ENCODE results near the gene SGSM2. TPM values are rescaled to one million over a fixed set of nuclear protein-coding genes. Genes with fewer than 3 reads are reported as not detected.

The SGSM2 gene
- total RNA-seq, 4 donors from 2014 or later, result 48.2 to 117 (median 90.4) TPM

DNA sequence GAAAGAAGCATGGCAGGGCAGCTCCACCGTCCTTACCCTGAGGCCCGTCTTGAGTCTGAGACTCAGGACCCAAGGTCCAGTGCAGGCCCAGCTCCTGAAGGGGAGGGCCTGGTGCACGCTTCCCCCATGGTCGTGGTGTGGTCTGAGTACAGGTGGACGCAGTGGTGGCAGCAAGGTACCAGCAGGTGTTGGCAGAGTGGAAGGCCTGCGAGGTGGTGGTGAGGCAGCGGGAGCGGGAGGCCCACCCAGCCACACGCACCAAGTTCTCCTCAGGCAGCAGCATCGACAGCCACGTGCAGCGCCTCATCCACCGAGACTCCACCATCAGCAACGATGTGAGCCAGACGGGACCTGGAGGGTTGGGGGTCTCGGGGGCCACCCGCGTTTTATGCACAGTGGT, 35.9 kb downstream of the SGSM2 start:
- H3K4me3 ChIP-seq, result no peak overlapping the region
- TF ChIP-seq POLR2AphosphoS5 (IDR thresholded peaks at IDR 0.05) (no peak), POLR2A (IDR thresholded peaks at IDR 0.05) (no peak), EP300 (IDR thresholded peaks at IDR 0.05) (no peak)
- TF ChIP-seq, protein P1, sequence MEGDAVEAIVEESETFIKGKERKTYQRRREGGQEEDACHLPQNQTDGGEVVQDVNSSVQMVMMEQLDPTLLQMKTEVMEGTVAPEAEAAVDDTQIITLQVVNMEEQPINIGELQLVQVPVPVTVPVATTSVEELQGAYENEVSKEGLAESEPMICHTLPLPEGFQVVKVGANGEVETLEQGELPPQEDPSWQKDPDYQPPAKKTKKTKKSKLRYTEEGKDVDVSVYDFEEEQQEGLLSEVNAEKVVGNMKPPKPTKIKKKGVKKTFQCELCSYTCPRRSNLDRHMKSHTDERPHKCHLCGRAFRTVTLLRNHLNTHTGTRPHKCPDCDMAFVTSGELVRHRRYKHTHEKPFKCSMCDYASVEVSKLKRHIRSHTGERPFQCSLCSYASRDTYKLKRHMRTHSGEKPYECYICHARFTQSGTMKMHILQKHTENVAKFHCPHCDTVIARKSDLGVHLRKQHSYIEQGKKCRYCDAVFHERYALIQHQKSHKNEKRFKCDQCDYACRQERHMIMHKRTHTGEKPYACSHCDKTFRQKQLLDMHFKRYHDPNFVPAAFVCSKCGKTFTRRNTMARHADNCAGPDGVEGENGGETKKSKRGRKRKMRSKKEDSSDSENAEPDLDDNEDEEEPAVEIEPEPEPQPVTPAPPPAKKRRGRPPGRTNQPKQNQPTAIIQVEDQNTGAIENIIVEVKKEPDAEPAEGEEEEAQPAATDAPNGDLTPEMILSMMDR (IDR thresholded peaks at IDR 0.05), result no peak
- no peak overlapping the region for H3K27ac ChIP-seq
- no peaks in the 10 kb centered on the region for H3K9me3 ChIP-seq
- H3K36me3 ChIP-seq, result peaks cover 58% of the 10 kb centered on the region
- no peaks in the 10 kb centered on the region for H3K27me3 ChIP-seq
- H3K4me1 ChIP-seq, result peaks cover 13% of the 10 kb centered on the region
- no peak for DNase-seq (ENCODE audit: low spot score in 2 of 2)
- 96% methylated on average over 12 of the region's 18 CpGs for WGBS

DNA sequence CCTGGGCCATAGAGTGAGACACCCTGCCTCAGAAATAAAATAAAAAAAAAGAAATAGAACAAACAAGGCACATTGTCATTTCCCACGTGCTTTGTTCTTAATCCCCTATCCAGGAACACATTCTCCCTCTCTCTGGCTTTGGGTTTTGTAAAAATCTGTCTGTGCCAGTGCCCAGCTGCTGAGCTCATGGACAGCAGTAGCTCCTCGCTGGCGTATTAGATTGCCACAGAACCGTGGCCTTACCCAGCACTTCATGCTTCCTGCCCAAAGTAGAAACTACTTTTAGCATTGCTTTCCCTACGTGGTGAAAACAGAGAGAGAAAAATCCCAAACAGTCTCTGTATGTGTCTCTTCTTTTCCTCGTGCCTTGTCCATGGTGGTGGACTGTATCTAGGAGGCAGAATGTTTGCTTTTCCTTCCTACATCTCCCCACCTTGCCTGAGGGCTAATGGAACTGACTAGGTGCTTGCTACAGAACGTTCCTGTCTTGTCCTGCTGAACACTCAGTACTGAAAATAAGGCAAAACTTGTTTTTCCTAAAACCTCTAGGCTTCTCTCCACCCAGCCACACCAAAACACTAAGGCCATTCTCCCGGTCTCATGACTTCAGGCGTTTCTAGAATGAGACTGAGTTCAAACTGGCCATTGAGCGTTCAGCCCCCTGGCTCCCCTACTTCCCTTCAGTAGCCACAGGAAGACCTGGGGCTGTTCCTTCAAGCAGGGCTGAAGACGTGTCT, 37.4 kb downstream of the SGSM2 start:
- TF ChIP-seq, protein P1 (IDR thresholded peaks at IDR 0.05), result no peak
- TF ChIP-seq EP300 (IDR thresholded peaks at IDR 0.05), result no peak
- TF ChIP-seq POLR2AphosphoS5 (IDR thresholded peaks at IDR 0.05), result no peak
- no peak for TF ChIP-seq POLR2A (IDR thresholded peaks at IDR 0.05)
- no peaks in the 10 kb centered on the region for H3K9me3 ChIP-seq
- peak overlapping the region; percentile 51 for H3K27ac ChIP-seq
- no peak overlapping the region for H3K4me3 ChIP-seq
- peaks cover 6% of the 10 kb centered on the region for H3K4me1 ChIP-seq
- H3K27me3 ChIP-seq, result no peaks in the 10 kb centered on the region
- H3K36me3 ChIP-seq, result peaks cover 73% of the 10 kb centered on the region
- 68% methylated on average over 11 of the region's 11 CpGs for WGBS
- no peak for DNase-seq (ENCODE audit: low spot score in 2 of 2)

DNA sequence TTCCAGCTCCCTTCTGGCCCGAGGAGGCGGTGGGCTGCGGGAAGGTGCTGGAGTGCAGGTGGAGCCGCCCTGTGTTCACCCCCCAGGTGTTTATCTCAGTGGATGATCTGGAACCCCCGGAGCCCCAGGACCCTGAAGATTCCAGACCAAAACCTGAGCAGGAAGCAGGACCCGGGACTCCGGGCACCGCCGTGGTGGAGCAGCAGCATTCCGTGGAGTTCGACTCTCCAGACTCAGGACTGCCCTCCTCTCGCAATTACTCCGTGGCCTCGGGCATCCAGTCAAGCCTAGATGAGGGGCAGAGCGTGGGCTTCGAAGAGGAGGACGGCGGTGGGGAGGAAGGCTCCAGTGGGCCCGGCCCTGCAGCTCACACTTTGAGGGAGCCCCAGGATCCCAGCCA, 38.1 kb downstream of the SGSM2 start:
- H3K27ac ChIP-seq, result peak overlapping the region; percentile 51
- H3K4me1 ChIP-seq, result peaks cover 6% of the 10 kb centered on the region
- TF ChIP-seq POLR2A (IDR thresholded peaks at IDR 0.05) (no peak), POLR2AphosphoS5 (IDR thresholded peaks at IDR 0.05) (no peak), EP300 (IDR thresholded peaks at IDR 0.05) (no peak)
- H3K36me3 ChIP-seq, result peaks cover 78% of the 10 kb centered on the region
- DNase-seq (ENCODE audit: low spot score in 2 of 2), result no peak
- H3K4me3 ChIP-seq, result peak overlapping the region; percentile 10
- no peaks in the 10 kb centered on the region for H3K27me3 ChIP-seq
- H3K9me3 ChIP-seq, result no peaks in the 10 kb centered on the region
- WGBS, result 88% methylated on average over 12 of the region's 19 CpGs

DNA sequence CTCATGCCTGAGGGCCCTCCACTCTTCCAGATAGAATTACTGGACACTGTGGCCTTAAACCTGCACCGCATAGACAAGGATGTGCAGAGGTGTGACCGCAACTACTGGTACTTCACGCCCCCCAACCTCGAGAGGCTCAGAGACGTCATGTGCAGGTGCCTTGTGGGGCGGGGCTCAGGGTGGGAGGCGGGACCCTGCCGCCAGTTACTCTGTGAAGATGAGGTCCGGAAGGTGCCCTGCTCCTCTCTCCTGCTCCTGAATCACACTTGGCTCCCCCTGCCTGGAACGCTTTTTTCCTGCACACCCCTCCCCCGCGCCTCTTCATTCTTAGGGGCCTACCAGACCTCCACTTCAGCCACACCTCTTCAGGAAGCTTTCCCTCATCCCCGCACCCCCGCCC, 38.8 kb downstream of the SGSM2 start:
- Histone ChIP-seq H3K4me1 (peaks cover 12% of the 10 kb centered on the region), H3K9me3 (no peaks in the 10 kb centered on the region), H3K27ac (no peak overlapping the region), H3K27me3 (no peaks in the 10 kb centered on the region), H3K4me3 (no peak overlapping the region), H3K36me3 (peaks cover 83% of the 10 kb centered on the region)
- 90% methylated on average over 14 of the region's 14 CpGs for WGBS
- TF ChIP-seq POLR2AphosphoS5 (IDR thresholded peaks at IDR 0.05) (no peak), EP300 (IDR thresholded peaks at IDR 0.05) (no peak), POLR2A (IDR thresholded peaks at IDR 0.05) (no peak)
- TF ChIP-seq, protein P1 (IDR thresholded peaks at IDR 0.05), result no peak
- DNase-seq (ENCODE audit: low spot score in 2 of 2), result no peak

DNA sequence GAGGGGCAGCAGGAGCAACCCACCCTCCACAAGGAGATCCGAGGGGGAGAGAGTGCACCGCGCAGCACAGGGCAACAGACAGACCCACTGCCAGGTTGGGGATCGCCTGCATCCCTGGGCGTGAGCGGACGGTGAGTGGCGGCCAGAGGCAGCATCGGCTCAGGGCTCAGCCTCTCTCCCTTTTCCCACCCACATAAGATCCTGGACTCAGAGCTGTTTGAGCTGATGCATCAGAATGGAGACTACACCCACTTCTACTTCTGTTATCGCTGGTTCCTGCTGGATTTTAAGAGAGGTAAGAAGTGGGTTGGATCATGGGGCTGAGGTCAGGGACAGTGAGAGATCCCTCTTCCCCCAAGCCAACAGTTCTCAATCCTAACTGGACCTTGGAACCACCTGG, 40.4 kb downstream of the SGSM2 start:
- Histone ChIP-seq H3K9me3 (no peaks in the 10 kb centered on the region), H3K4me1 (peaks cover 15% of the 10 kb centered on the region), H3K4me3 (no peak overlapping the region), H3K27me3 (no peaks in the 10 kb centered on the region), H3K27ac (no peak overlapping the region), H3K36me3 (peaks cover 72% of the 10 kb centered on the region)
- WGBS, result 96% methylated on average over 10 of the region's 10 CpGs
- no peak for DNase-seq (ENCODE audit: low spot score in 2 of 2)
- no peak for TF ChIP-seq POLR2AphosphoS5 (IDR thresholded peaks at IDR 0.05)
- no peak for TF ChIP-seq POLR2A (IDR thresholded peaks at IDR 0.05)
- TF ChIP-seq, protein P1 (IDR thresholded peaks at IDR 0.05), result no peak
- TF ChIP-seq EP300 (IDR thresholded peaks at IDR 0.05), result no peak

Measured in suprapubic skin (tissue), 4 donors.